WI38 (cell line): ENCODE data around the gene CNNM4.

ENCODE experiments used
- H3K4me3 ChIP-seq: 2 replicates; pipeline ENCODE4 v1.5.1; 2011; ENCODE audit warnings: low read depth, mild to moderate bottlenecking, control low read depth, low read length
- CTCF ChIP-seq: IDR thresholded peaks from 2 replicates; pipeline ENCODE4 v1.5.1; 2012; ENCODE audit warnings: low read depth, mild to moderate bottlenecking, control low read depth, low read length

Gene CNNM4

GRCh38 chr2:96747061-96747617 lies 13.6 kb upstream of the CNNM4 start:
- TF ChIP-seq CTCF = no peak
- H3K4me3 ChIP-seq = no peak overlapping the region

GRCh38 chr2:96751800-96752199 lies 8.9 kb upstream of the CNNM4 start:
- TF ChIP-seq CTCF = no peak
- H3K4me3 ChIP-seq = no peak overlapping the region

- no peak for TF ChIP-seq CTCF
- no peak overlapping the region for H3K4me3 ChIP-seq
Observed at GRCh38 chr2:96753661-96754282, 6.9 kb upstream of the CNNM4 start.

GRCh38 chr2:96754317-96754716 lies 6.4 kb upstream of the CNNM4 start:
- TF ChIP-seq CTCF = no peak
- no peak overlapping the region for H3K4me3 ChIP-seq

GRCh38 chr2:96756788-96757476 lies 3.8 kb upstream of the CNNM4 start:
- TF ChIP-seq CTCF = no peak
- H3K4me3 ChIP-seq = no peak overlapping the region

- H3K4me3 ChIP-seq = no peak overlapping the region
- no peak for TF ChIP-seq CTCF
Observed at GRCh38 chr2:96757477-96757860, 3.2 kb upstream of the CNNM4 start.

- no peak for TF ChIP-seq CTCF
- no peak overlapping the region for H3K4me3 ChIP-seq
Observed at GRCh38 chr2:96758987-96759386, 1.7 kb upstream of the CNNM4 start.
